Tibial artery (tissue), 4 donors: Measurements from ENCODE around the gene RAB19.

Experiments used
- DNase-seq, 2 donors: peaks; one replicate each; pipeline ENCODE4 v3.0.0-alpha.2; 2019
- H3K27ac ChIP-seq, 2 donors: fragments of 200-600 bp; sonication (generic) in 1 of 2; 1 replicate in 1 of 2; 2 replicates in 1 of 2; pipeline ENCODE4 v1.5.1; 2018 to 2019; ENCODE audit warnings: mild to moderate bottlenecking in 1 of 2
- H3K27me3 ChIP-seq, 2 donors: fragments of 200-600 bp; sonication (generic) in 1 of 2; one replicate each; pipeline versions ENCODE4 v1.5.1 to v1.6.0; 2016 to 2019
- H3K36me3 ChIP-seq, 3 donors: fragments of 200-600 bp; sonication (generic) in 2 of 3; one replicate each; pipeline ENCODE4 v1.5.1; 2016 to 2019; ENCODE audit warnings: mild to moderate bottlenecking in 2 of 3
- H3K4me1 ChIP-seq, 4 donors: fragments of 200-600 bp; sonication (generic) in 2 of 4; 1 replicate in 3 of 4; 2 replicates in 1 of 4; pipeline ENCODE4 v1.5.1; 2016 to 2019
- H3K4me3 ChIP-seq, 2 donors: fragments of 200-600 bp; sonication (generic) in 1 of 2; 1 replicate in 1 of 2; 2 replicates in 1 of 2; pipeline ENCODE4 v1.5.1; 2018 to 2019; ENCODE audit warnings: mild to moderate bottlenecking in 2 of 2
- H3K9me3 ChIP-seq, 3 donors: fragments of 200-600 bp; sonication (generic) in 1 of 3; one replicate each; pipeline ENCODE4 v1.5.1; 2016 to 2019
- intact Hi-C: fragments of 100-400 bp; cut with DNase I; formaldehyde crosslinking; loops from one replicate; pipeline ENCODE4 v1.15.0; 2023; ENCODE audit warnings: low total_unique reads
- TF ChIP-seq, protein P1 (sequence below), 2 experiments: fragments of 200-600 bp in 1 of 2; fragments of 450-650 bp in 1 of 2; IDR thresholded peaks; one replicate each; pipeline ENCODE4 v1.5.1; 2017 to 2019; ENCODE audit warnings: antibody characterized with exemption in 2 of 2, mild to moderate bottlenecking in 1 of 2, moderate library complexity in 1 of 2

Gene RAB19

GRCh38 chr7:140367528-140367927, 36.3 kb upstream of the RAB19 start:
- no peak overlapping the region for H3K27ac ChIP-seq
- H3K4me3 ChIP-seq: no peak overlapping the region
- TF ChIP-seq, protein P1, sequence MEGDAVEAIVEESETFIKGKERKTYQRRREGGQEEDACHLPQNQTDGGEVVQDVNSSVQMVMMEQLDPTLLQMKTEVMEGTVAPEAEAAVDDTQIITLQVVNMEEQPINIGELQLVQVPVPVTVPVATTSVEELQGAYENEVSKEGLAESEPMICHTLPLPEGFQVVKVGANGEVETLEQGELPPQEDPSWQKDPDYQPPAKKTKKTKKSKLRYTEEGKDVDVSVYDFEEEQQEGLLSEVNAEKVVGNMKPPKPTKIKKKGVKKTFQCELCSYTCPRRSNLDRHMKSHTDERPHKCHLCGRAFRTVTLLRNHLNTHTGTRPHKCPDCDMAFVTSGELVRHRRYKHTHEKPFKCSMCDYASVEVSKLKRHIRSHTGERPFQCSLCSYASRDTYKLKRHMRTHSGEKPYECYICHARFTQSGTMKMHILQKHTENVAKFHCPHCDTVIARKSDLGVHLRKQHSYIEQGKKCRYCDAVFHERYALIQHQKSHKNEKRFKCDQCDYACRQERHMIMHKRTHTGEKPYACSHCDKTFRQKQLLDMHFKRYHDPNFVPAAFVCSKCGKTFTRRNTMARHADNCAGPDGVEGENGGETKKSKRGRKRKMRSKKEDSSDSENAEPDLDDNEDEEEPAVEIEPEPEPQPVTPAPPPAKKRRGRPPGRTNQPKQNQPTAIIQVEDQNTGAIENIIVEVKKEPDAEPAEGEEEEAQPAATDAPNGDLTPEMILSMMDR (IDR thresholded peaks at IDR 0.05): no peak
- DNase-seq: no peak
- intact Hi-C loops: no loop called here
- H3K9me3 ChIP-seq: no peaks in the 10 kb centered on the region
- H3K4me1 ChIP-seq: no peaks in the 10 kb centered on the region
- H3K27me3 ChIP-seq: no peaks in the 10 kb centered on the region
- peaks cover 17 to 35% (median 18%) of the 10 kb centered on the region in 3 donors for H3K36me3 ChIP-seq

GRCh38 chr7:140369294-140369693, 34.6 kb upstream of the RAB19 start:
- Histone ChIP-seq H3K4me3 (no peak overlapping the region), H3K9me3 (no peaks in the 10 kb centered on the region), H3K4me1 (no peaks in the 10 kb centered on the region), H3K27ac (no peak overlapping the region), H3K36me3 (peaks cover 13 to 28% (median 22%) of the 10 kb centered on the region in 3 donors), H3K27me3 (no peaks in the 10 kb centered on the region)
- intact Hi-C loops: no loop called here
- TF ChIP-seq, protein P1 (IDR thresholded peaks at IDR 0.05): no peak
- no peak for DNase-seq

DNA sequence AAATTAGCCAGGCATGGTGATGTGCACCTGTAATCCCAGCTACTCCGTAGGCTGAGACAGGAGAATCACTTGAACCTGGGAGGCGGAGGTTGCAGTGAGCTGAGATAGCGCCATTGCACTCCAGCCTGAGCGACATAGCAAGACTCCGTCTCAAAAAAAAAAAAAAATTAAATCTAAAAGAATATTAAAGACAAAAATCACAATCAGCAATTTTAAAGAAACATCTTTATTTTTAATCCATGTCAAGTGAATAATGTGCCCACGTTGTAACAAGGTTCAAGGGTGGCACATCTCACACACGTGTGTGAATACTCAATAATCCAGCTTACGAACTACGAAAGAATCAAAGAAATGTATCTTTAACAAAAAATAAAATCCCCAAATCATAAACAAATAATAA, 28.5 kb upstream of the RAB19 start:
- no peaks in the 10 kb centered on the region for H3K9me3 ChIP-seq
- H3K4me1 ChIP-seq: no peaks in the 10 kb centered on the region
- H3K27me3 ChIP-seq: no peaks in the 10 kb centered on the region
- intact Hi-C loops: no loop called here
- no peak for DNase-seq
- H3K27ac ChIP-seq: no peak overlapping the region
- TF ChIP-seq, protein P1 (IDR thresholded peaks at IDR 0.05): no peak
- H3K36me3 ChIP-seq: peaks cover 30 to 47% (median 33%) of the 10 kb centered on the region in 3 donors
- no peak overlapping the region for H3K4me3 ChIP-seq

- intact Hi-C loops: no loop called here
- H3K4me1 ChIP-seq: no peaks in the 10 kb centered on the region
- H3K27me3 ChIP-seq: no peaks in the 10 kb centered on the region
- TF ChIP-seq, protein P1 (IDR thresholded peaks at IDR 0.05): no peak
- peaks cover 30 to 54% (median 37%) of the 10 kb centered on the region in 3 donors for H3K36me3 ChIP-seq
- peak in 1 of 2 donors; percentile 12 for DNase-seq
- H3K9me3 ChIP-seq: no peaks in the 10 kb centered on the region
- no peak overlapping the region for H3K27ac ChIP-seq
- no peak overlapping the region for H3K4me3 ChIP-seq
These were observed 27.7 kb upstream of the RAB19 start for GRCh38 chr7:140375892-140376730.

- Histone ChIP-seq H3K9me3 (no peaks in the 10 kb centered on the region), H3K4me3 (no peak overlapping the region), H3K36me3 (peaks cover 21 to 30% (median 23%) of the 10 kb centered on the region in 3 donors), H3K4me1 (peaks cover 0 to 10% (median 0%) of the 10 kb centered on the region in 4 donors), H3K27me3 (no peaks in the 10 kb centered on the region), H3K27ac (no peak overlapping the region)
- DNase-seq: no peak
- TF ChIP-seq, protein P1 (IDR thresholded peaks at IDR 0.05): no peak
- intact Hi-C loops: no loop called here
These were observed 19.7 kb upstream of the RAB19 start for GRCh38 chr7:140383954-140384713.
